Endothelial cell of umbilical vein (primary cell): ENCODE results near the gene TSSK1B. TPM values are rescaled to one million over a fixed set of nuclear protein-coding genes. Genes with fewer than 3 reads are reported as not detected.
"Not testable (repeated sequence)": the region's sequence is repeated elsewhere in the genome, so short reads cannot be mapped to it uniquely, and the experiment has no call there.

Experiments used
- BruUV-seq: library from RNA; stranded (reverse); fragments of 400-500 nt; replicated peaks from 2 replicates; lab custom pipeline; 2021; lab: Mats Ljungman, UMichigan
- CTCF ChIA-PET: fragments of 300-600, 350-600 bp; sonication (Branson Sonifier 250); formaldehyde crosslinking; loops from one replicate; lab custom pipeline; 2021; ENCODE audit warnings: antibody characterized with exemption, inconsistent platforms; lab: Charles Lee
- POLR2A ChIA-PET: fragments of 300-600, 350-600 bp; sonication (Branson Sonifier 250); formaldehyde crosslinking; loops from one replicate; lab custom pipeline; 2021; ENCODE audit warnings: antibody characterized with exemption, inconsistent platforms; lab: Charles Lee
- DNase-seq: peaks from one replicate; pipeline ENCODE4 v3.0.0-alpha.2; 2011; ENCODE audit warnings: low read depth, low spot score
- FAIRE-seq: peaks from 2 replicates; lab custom pipeline; 2011; peaks lifted over from hg19 to GRCh38; lab: Jason Lieb, UNC
- H2AFZ ChIP-seq: 2 replicates; pipeline ENCODE4 v1.6.0; 2012; ENCODE audit warnings: low read depth, low read length, control low read depth, inconsistent platforms
- H3K27ac ChIP-seq: 2 replicates; pipeline ENCODE4 v1.5.1; 2011; ENCODE audit warnings: low read depth, mild to moderate bottlenecking, control low read depth, low read length, moderate library complexity; ENCODE audit not compliant: insufficient read depth
- H3K27me3 ChIP-seq, 2 experiments: 2 replicates each; pipeline versions ENCODE4 v1.6.0 to v1.6.1; 2011; ENCODE audit warnings: low read length in 2 of 2, mixed read lengths in 1 of 2; ENCODE audit not compliant: control insufficient read depth in 2 of 2, insufficient read depth in 2 of 2
- H3K36me3 ChIP-seq, 2 experiments: 2 replicates in 1 of 2; 3 replicates in 1 of 2; pipeline ENCODE4 v1.5.1; 2011; ENCODE audit warnings: low read length in 2 of 2, mild to moderate bottlenecking in 1 of 2, moderate library complexity in 1 of 2; ENCODE audit not compliant: control insufficient read depth in 2 of 2, insufficient read depth in 2 of 2; ENCODE audit errors: extremely low read depth in 1 of 2
- H3K4me1 ChIP-seq: 3 replicates; pipeline ENCODE4 v1.5.1; 2011; ENCODE audit warnings: mild to moderate bottlenecking, low read length; ENCODE audit not compliant: control insufficient read depth, insufficient read depth; ENCODE audit errors: extremely low read depth
- H3K4me2 ChIP-seq: 2 replicates; pipeline ENCODE4 v1.6.1; 2011; ENCODE audit warnings: low read length, control low read depth, mixed read lengths; ENCODE audit not compliant: insufficient read depth
- H3K4me3 ChIP-seq, 3 experiments: fragments of 200-600 bp in 1 of 3; sonication (generic), shearing (Covaris generic) in 1 of 3; replicated peaks in 1 of 3; 2 replicates each; pipeline ENCODE4 v1.5.1; 2011 to 2016; ENCODE audit warnings: control low read depth in 3 of 3, low read length in 3 of 3, mild to moderate bottlenecking in 2 of 3, inconsistent platforms in 1 of 3, low read depth in 1 of 3, moderate library complexity in 1 of 3; ENCODE audit not compliant: insufficient read depth in 1 of 3
- H3K79me2 ChIP-seq: 2 replicates; pipeline ENCODE4 v1.6.0; 2012; ENCODE audit warnings: low read length, inconsistent platforms; ENCODE audit not compliant: control insufficient read depth, insufficient read depth
- H3K9ac ChIP-seq: replicated peaks from 2 replicates; pipeline ENCODE3; 2011; ENCODE audit warnings: low read length, control low read depth; ENCODE audit not compliant: insufficient read depth; ENCODE audit errors: extremely low read depth
- H3K9me1 ChIP-seq: replicated peaks from 3 replicates; pipeline ENCODE4 v1.6.0; 2011; ENCODE audit warnings: mild to moderate bottlenecking, low read length; ENCODE audit not compliant: control insufficient read depth, insufficient read depth; ENCODE audit errors: extremely low read depth
- H3K9me3 ChIP-seq: replicated peaks from 2 replicates; pipeline ENCODE4 v1.5.1; 2012; ENCODE audit warnings: low read length, inconsistent platforms; ENCODE audit not compliant: control insufficient read depth, insufficient read depth
- H4K20me1 ChIP-seq: replicated peaks from 2 replicates; pipeline ENCODE3; 2011; ENCODE audit warnings: mild to moderate bottlenecking, low read length; ENCODE audit not compliant: control insufficient read depth, insufficient read depth; ENCODE audit errors: extremely low read depth
- EZH2 ChIP-seq: IDR thresholded peaks from 2 replicates; pipeline ENCODE4 v1.6.1; 2012; ENCODE audit warnings: borderline replicate concordance, low read depth, mild to moderate bottlenecking, moderate library complexity, low read length, inconsistent platforms; ENCODE audit not compliant: severe bottlenecking
- FOS ChIP-seq: IDR thresholded peaks from 2 replicates; pipeline ENCODE4 v1.6.1; 2011; ENCODE audit warnings: mild to moderate bottlenecking, low read length, moderate library complexity, borderline replicate concordance; ENCODE audit not compliant: insufficient read depth
- GATA2 ChIP-seq: IDR thresholded peaks from 2 replicates; pipeline ENCODE4 v1.7.0; 2011; ENCODE audit warnings: low read depth, mild to moderate bottlenecking, moderate library complexity, mixed read lengths, low read length; ENCODE audit not compliant: insufficient read length, insufficient read depth
- JUN ChIP-seq: IDR thresholded peaks from 2 replicates; pipeline ENCODE4 v1.6.1; 2011; ENCODE audit warnings: borderline replicate concordance, low read depth; ENCODE audit not compliant: insufficient read length, insufficient read depth
- MYC ChIP-seq: IDR thresholded peaks from one replicate; pipeline ENCODE4 v1.6.1; 2011; ENCODE audit warnings: mild to moderate bottlenecking, low read depth, low read length
- POLR2A ChIP-seq: IDR thresholded peaks from 2 replicates; pipeline ENCODE4 v1.6.1; 2012; ENCODE audit warnings: low read depth, mild to moderate bottlenecking, control low read depth, low read length
- POLR2AphosphoS5 ChIP-seq: IDR thresholded peaks from 2 replicates; pipeline ENCODE4 v1.6.1; 2012; ENCODE audit warnings: low read depth, mild to moderate bottlenecking, control low read depth, low read length, moderate library complexity; ENCODE audit not compliant: insufficient read depth
- dilution Hi-C: fragments of 300-500 bp; cut with MboI; formaldehyde crosslinking; loops from one replicate; pipeline ENCODE4 v1.15.0; 2019; ENCODE audit warnings: low sequenced_read_pairs; ENCODE audit not compliant: extremely low pct_ligation_motif_present
- intact Hi-C: fragments of 100-400 bp; cut with micrococcal nuclease; formaldehyde crosslinking; loops from one replicate; pipeline ENCODE4 v1.10.0; 2022
- polyA plus RNA-seq, 4 experiments: library from polyadenylated mRNA; depleted of rRNA in 3 of 4; stranded (reverse) in 3 of 4; unstranded in 1 of 4; fragments of >200 nt; gene quantifications; 2 replicates each; pipeline versions ENCODE4 v1.2.1 to v1.2.3, GENCODE V29; 2011 to 2012; ENCODE audit warnings: missing spikeins in 1 of 4
- total RNA-seq: library from RNA; stranded (reverse); gene quantifications from 2 replicates; pipeline ENCODE4 v1.2.3, GENCODE V29; 2021
- TF ChIP-seq, protein P1 (sequence below), 2 donors: IDR thresholded peaks; 1 replicate in 1 of 2; 2 replicates in 1 of 2; pipeline ENCODE4 v1.5.1; 2011; ENCODE audit warnings: low read length in 2 of 2, mild to moderate bottlenecking in 2 of 2, moderate library complexity in 2 of 2, control low read depth in 1 of 2, inconsistent platforms in 1 of 2, low read depth in 1 of 2; ENCODE audit not compliant: insufficient read depth in 1 of 2; ENCODE audit errors: extremely low read depth in 1 of 2
- TF ChIP-seq, protein P2 (sequence below): IDR thresholded peaks from 2 replicates; pipeline ENCODE4 v1.6.1; 2011; ENCODE audit not compliant: insufficient read depth, insufficient read length

TSSK1B gene
- total and polyA plus RNA-seq, 2 donors (not counting 3 experiments of a cell fraction or from before 2014, with no cell fraction given), result 0.03 TPM; not detected in 1

DNA sequence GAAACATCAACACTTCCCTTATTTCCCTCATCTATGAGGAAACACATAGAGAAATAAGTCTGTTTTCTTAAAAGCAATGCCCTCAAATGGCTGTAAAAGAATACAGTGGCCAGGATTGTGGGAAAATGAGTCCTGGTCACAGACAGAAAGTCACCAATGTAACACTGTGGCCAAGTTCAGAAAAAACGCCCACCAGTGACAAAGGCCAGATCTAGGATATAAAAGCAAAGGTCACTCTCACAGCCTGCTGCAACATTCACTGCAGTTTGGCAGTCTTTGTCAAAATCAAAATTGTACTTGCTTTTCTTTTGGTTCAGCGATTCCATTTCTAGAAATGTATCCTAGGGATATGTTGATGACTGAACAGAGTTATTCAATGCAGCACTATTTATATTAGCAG, 30.5 kb downstream of the TSSK1B start:
- intact Hi-C loops (no loop called here), dilution Hi-C loops (no loop called here)
- FAIRE-seq (no peak), DNase-seq (no peak)
- Histone ChIP-seq H3K27me3 (peaks cover 6 to 8% of the 10 kb centered on the region in 2 experiments), H3K9ac (no peak overlapping the region), H3K9me1 (no peaks in the 10 kb centered on the region), H3K79me2 (no peaks in the 10 kb centered on the region), H3K4me1 (no peaks in the 10 kb centered on the region), H3K4me2 (no peak overlapping the region), H3K4me3 (no peak overlapping the region), H2AFZ (no peak overlapping the region), H4K20me1 (no peaks in the 10 kb centered on the region), H3K27ac (no peak overlapping the region), H3K36me3 (no peaks in the 10 kb centered on the region), H3K9me3 (no peaks in the 10 kb centered on the region)
- POLR2A ChIA-PET, result no interaction called here
- BruUV-seq, result no TSS peak
- CTCF ChIA-PET, result interaction anchor here (1.0 to 1.2 kb wide), 2 partner anchors 16 to 24 kb away, joined by 3 read pairs; no protein-coding TSS in a partner anchor
- TF ChIP-seq FOS (no peak), JUN (no peak), POLR2AphosphoS5 (no peak), EZH2 (no peak), POLR2A (no peak), GATA2 (no peak), MYC (no peak)
- TF ChIP-seq, protein P1, sequence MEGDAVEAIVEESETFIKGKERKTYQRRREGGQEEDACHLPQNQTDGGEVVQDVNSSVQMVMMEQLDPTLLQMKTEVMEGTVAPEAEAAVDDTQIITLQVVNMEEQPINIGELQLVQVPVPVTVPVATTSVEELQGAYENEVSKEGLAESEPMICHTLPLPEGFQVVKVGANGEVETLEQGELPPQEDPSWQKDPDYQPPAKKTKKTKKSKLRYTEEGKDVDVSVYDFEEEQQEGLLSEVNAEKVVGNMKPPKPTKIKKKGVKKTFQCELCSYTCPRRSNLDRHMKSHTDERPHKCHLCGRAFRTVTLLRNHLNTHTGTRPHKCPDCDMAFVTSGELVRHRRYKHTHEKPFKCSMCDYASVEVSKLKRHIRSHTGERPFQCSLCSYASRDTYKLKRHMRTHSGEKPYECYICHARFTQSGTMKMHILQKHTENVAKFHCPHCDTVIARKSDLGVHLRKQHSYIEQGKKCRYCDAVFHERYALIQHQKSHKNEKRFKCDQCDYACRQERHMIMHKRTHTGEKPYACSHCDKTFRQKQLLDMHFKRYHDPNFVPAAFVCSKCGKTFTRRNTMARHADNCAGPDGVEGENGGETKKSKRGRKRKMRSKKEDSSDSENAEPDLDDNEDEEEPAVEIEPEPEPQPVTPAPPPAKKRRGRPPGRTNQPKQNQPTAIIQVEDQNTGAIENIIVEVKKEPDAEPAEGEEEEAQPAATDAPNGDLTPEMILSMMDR (IDR thresholded peaks at IDR 0.05; ENCODE audit: extremely low read depth in 1 of 2, insufficient read depth in 1 of 2, low read depth in 1 of 2, low read length in 2 of 2), result no peak
- TF ChIP-seq, protein P2, sequence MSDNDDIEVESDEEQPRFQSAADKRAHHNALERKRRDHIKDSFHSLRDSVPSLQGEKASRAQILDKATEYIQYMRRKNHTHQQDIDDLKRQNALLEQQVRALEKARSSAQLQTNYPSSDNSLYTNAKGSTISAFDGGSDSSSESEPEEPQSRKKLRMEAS, result no peak

DNA sequence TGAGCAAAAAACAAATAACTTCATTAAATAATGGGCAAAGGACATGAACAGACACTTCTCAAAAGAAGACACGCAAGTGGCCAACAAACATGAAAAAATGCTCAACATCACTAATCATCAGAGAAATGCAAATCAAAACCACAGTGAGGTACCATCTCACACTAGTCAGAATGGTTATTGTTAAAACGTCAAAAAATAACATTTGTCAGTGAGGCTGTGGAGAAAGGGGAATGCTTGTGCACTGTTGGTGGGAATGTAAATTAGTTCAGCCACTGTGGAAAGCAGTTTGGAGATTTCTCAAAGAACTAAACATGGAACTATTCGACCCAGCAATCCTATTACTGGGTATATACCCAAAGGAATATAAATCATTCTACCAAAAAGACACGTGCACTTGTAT, 36.8 kb downstream of the TSSK1B start:
- H3K27me3 ChIP-seq, H2AFZ ChIP-seq, H3K27ac ChIP-seq, H3K36me3 ChIP-seq, POLR2A ChIA-PET, H3K4me3 ChIP-seq, dilution Hi-C loops, intact Hi-C loops, H3K9me3 ChIP-seq, DNase-seq, H3K9ac ChIP-seq, BruUV-seq, FAIRE-seq, H3K79me2 ChIP-seq, H3K9me1 ChIP-seq, H3K4me2 ChIP-seq, H3K4me1 ChIP-seq, H4K20me1 ChIP-seq: not testable (repeated sequence)
- CTCF ChIA-PET, result interaction anchor here (0.8 to 2.3 kb wide), 2 partner anchors 11 to 18 kb away, joined by 3 to 10 read pairs; no protein-coding TSS in a partner anchor
